H1 (cell line): ENCODE data around the gene KPNA1. TPM values are rescaled to one million over a fixed set of nuclear protein-coding genes. Genes with fewer than 3 reads are reported as not detected.

Source experiments
- GABPA ChIP-seq: IDR thresholded peaks from 2 replicates; pipeline ENCODE4 v1.6.1; 2011; ENCODE audit warnings: mild to moderate bottlenecking, low read length, moderate library complexity, borderline replicate concordance; ENCODE audit not compliant: insufficient read depth
- GTF2F1 ChIP-seq: IDR thresholded peaks from 2 replicates; pipeline ENCODE4 v1.6.1; 2012; ENCODE audit warnings: low read depth, low read length, improper control_type of control experiment, borderline replicate concordance
- MAFK ChIP-seq: IDR thresholded peaks from 2 replicates; pipeline ENCODE4 v1.6.1; 2012; ENCODE audit warnings: low read depth, mild to moderate bottlenecking, improper control_type of control experiment, low read length
- NANOG ChIP-seq: IDR thresholded peaks from 2 replicates; pipeline ENCODE4 v1.6.1; 2011; ENCODE audit warnings: low read length, low read depth, mild to moderate bottlenecking, inconsistent platforms; ENCODE audit not compliant: insufficient read depth, poor library complexity, severe bottlenecking
- RBBP5 ChIP-seq: IDR thresholded peaks from 2 replicates; pipeline ENCODE4 v1.7.1; 2012; ENCODE audit warnings: low read depth, mild to moderate bottlenecking, inconsistent platforms, low read length, moderate library complexity, borderline replicate concordance
- SAP30 ChIP-seq: fragments of 300-600 bp; sonication (generic); IDR thresholded peaks from 2 replicates; pipeline ENCODE4 v1.7.1; 2012; ENCODE audit warnings: low read length, moderate library complexity, mild to moderate bottlenecking, inconsistent platforms; ENCODE audit not compliant: insufficient read depth, insufficient replicate concordance
- TBP ChIP-seq: IDR thresholded peaks from 2 replicates; pipeline ENCODE4 v1.6.1; 2011; ENCODE audit warnings: low read depth, low read length, improper control_type of control experiment
- ZNF274 ChIP-seq: IDR thresholded peaks from 2 replicates; pipeline ENCODE4 v1.7.0; 2012; ENCODE audit warnings: low read length, borderline replicate concordance; ENCODE audit errors: extremely low read depth
- polyA plus RNA-seq, 7 experiments: library from polyadenylated mRNA; depleted of rRNA in 3 of 7; stranded (reverse) in 5 of 7; unstranded in 2 of 7; fragments of >200 nt in 5 of 7; fragments of 200-250 nt in 2 of 7; gene quantifications; 1 replicate in 5 of 7; 2 replicates in 1 of 7; 4 replicates in 1 of 7; pipeline versions ENCODE4 v1.2.1 to v1.2.3, GENCODE V29; 2011 to 2013; ENCODE audit warnings: missing spikeins in 2 of 7, mixed read lengths in 2 of 7
- total RNA-seq: library from RNA; stranded (reverse); fragmentation: NEBNext Ultra II Directional; extraction: Animal tissue kit (Norgen Biotek cat#: 25700); gene quantifications from 2 replicates; pipeline ENCODE4 v1.2.1, GENCODE V29; 2021
- TF ChIP-seq, protein P1 (sequence below): IDR thresholded peaks from 2 replicates; pipeline ENCODE4 v1.6.1; 2012; ENCODE audit warnings: inconsistent platforms

KPNA1 gene
- total and polyA plus RNA-seq, 2 of the 8 experiments (the other 6 are each of a cell fraction or from before 2014, with no cell fraction given), result 14.8 to 63.0 TPM

DNA sequence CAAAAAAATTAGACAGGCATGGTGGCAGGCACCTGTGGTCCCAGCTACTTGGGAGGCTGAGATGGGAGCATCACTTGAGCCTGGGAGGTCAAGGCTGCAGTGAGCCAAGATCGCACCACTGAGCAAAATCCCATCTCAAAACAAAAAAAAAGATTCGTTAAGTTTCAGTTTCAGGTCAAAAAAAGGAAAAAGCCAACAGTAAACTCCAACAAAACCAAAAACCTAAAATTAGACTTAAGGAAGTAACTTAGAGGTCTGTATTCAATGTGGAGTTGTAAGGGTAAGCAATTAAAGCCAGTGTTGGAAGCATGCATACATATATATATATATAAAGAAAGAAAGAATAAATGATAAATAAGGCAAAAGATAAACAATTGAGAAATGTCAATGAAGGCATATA lies 11.8 kb downstream of the KPNA1 start (continued):
- TF ChIP-seq NANOG (no peak), SAP30 (no peak), GTF2F1 (no peak), MAFK (no peak), ZNF274 (no peak), TBP (no peak), RBBP5 (no peak), GABPA (no peak)
- TF ChIP-seq, protein P1, sequence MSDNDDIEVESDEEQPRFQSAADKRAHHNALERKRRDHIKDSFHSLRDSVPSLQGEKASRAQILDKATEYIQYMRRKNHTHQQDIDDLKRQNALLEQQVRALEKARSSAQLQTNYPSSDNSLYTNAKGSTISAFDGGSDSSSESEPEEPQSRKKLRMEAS, result no peak
- TF ChIP-seq, all 59 proteins: peak for 0
